Tongue (tissue), 1 donor: ENCODE measurements around the gene BBS2. TPM values are rescaled to one million over a fixed set of nuclear protein-coding genes. Genes with fewer than 3 reads are reported as not detected.

Experiments
- total RNA-seq: library from RNA; depleted of rRNA; stranded (reverse); fragments of >200 nt; gene quantifications from one replicate; pipeline ENCODE4 v1.2.3, GENCODE V29; 2014

The BBS2 gene
- total RNA-seq, 1 donor from 2014 or later = 55.0 TPM

Other genes with a start within 250 kb of the BBS2 start
- gene AMFR, start 94.5 kb downstream of the BBS2 start, total RNA-seq = 124 TPM
- 81.8 TPM for gene NUDT21, start 68.7 kb downstream of the BBS2 start, total RNA-seq
- gene OGFOD1, start 68.5 kb downstream of the BBS2 start, total RNA-seq = 61.0 TPM
- gene MT4, start 45.0 kb upstream of the BBS2 start, total RNA-seq = not detected
- gene MT3, start 69.5 kb upstream of the BBS2 start, total RNA-seq = not detected
- 3.0 TPM for gene MT2A, start 88.6 kb upstream of the BBS2 start, total RNA-seq
- 16.3 TPM for gene MT1E, start 105.8 kb upstream of the BBS2 start, total RNA-seq
- 1.7 TPM for gene MT1M, start 112.6 kb upstream of the BBS2 start, total RNA-seq
- not detected for gene MT1A, start 118.6 kb upstream of the BBS2 start, total RNA-seq
- gene MT1B, start 131.9 kb upstream of the BBS2 start, total RNA-seq = not detected
- 8.2 TPM for gene MT1F, start 137.9 kb upstream of the BBS2 start, total RNA-seq
- gene MT1G, start 148.0 kb upstream of the BBS2 start, total RNA-seq = not detected
- gene MT1H, start 149.8 kb upstream of the BBS2 start, total RNA-seq = not detected
- gene MT1X, start 162.4 kb upstream of the BBS2 start, total RNA-seq = 55.9 TPM
- gene NUP93, start 210.1 kb upstream of the BBS2 start, total RNA-seq = 52.8 TPM